Measurements from ENCODE around the gene AGFG1. TPM values are rescaled to one million over a fixed set of nuclear protein-coding genes. Genes with fewer than 3 reads are reported as not detected.

The AGFG1 gene
- total and polyA plus RNA-seq, 5 experiments from 2014 or later, result 11.8 to 55.0 (median 41.5) TPM

- H3K4me1 Mint-ChIP-seq, result peaks cover 6 to 17% (median 13%) of the 10 kb centered on the region in 4 donors
- ATAC-seq, result no peak
- H3K27ac Mint-ChIP-seq, result no peak overlapping the region
- DNase-seq, result no peak
- POLR2A ChIA-PET, result no interaction called here
- H3K36me3 Mint-ChIP-seq, result no peaks in the 10 kb centered on the region
- H3K4me3 Mint-ChIP-seq, result no peak overlapping the region
- H3K27me3 Mint-ChIP-seq, result peaks cover 20 to 47% (median 37%) of the 10 kb centered on the region in 5 donors
- H3K9me3 Mint-ChIP-seq, result no peaks in the 10 kb centered on the region
Observed at GRCh38 chr2:227607941-227608340, 136.0 kb downstream of the AGFG1 start.

DNA sequence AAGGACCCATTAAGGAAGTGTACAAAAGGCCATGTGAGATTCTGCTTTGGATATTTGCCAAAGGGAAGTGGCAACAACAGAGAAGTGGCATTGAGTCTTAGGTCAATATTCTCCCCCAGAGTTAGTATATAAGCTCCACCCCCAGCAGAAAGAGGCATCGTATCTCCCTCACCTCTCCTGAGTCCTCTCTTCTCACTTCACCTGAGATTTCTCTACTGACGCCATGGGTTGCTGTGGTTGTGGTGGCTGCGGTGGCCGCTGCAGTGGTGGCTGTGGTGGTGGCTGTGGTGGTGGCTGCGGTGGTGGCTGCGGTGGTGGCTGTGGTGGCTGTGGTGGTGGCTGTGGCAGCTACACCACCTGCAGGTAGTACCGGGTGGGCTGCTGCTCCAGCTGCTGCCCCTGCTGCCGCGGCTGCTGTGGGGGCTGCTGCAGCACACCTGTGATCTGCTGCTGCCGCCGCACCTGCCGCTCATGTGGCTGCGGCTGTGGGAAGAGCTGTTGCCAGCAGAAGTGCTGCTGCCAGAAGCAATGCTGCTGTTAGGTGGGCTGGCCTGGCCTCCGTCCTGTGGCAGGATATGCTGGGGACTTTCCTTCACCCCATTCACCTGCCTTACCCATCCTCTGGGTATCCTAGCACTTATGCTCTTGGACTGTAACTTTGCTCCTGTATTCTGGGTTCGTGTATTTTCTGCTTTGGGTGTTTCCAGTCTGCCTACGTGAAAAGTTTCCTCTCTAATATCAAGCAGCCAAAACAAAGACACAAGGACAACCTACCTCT, 136.8 kb downstream of the AGFG1 start:
- Mint-ChIP-seq H3K27me3 (peaks cover 19 to 43% (median 35%) of the 10 kb centered on the region in 5 donors), H3K9me3 (no peaks in the 10 kb centered on the region), H3K27ac (peak overlapping the region in 2 of 10 donors; percentile 55 to 83), H3K4me1 (peaks cover 6 to 17% (median 13%) of the 10 kb centered on the region in 4 donors), H3K36me3 (no peaks in the 10 kb centered on the region), H3K4me3 (peak overlapping the region in 1 of 10 donors; percentile 2)
- ATAC-seq (peak in 1 of 2 donors; percentile 67), DNase-seq (peak in 5 of 10 donors; percentile 9 to 41 (median 22))
- POLR2A ChIA-PET, result interaction anchor here (0.7 kb wide), 1 partner anchor 553 kb away, joined by 6 read pairs; no protein-coding TSS in a partner anchor

DNA sequence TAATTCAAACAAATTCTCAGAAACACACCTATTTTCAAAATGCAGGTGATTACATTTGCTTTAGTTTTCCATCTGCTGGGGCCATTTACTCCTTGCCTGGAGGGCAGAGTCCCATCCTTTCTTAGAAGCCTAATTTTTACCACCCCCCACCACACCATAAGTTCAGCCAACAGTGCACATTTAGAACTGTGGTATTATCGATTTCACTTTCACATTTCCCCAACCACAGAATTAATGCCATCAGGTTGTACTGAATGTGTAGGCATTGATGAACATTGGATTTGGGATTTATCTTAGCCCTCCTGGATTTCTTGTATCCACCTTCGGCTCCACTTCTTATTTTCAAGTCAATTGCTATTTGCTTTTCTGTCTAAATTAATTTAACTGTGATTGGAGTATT, 138.2 kb downstream of the AGFG1 start:
- no peaks in the 10 kb centered on the region for H3K36me3 Mint-ChIP-seq
- H3K27ac Mint-ChIP-seq, result peak overlapping the region in 1 of 10 donors; percentile 18
- peaks cover 6 to 17% (median 13%) of the 10 kb centered on the region in 4 donors for H3K4me1 Mint-ChIP-seq
- H3K4me3 Mint-ChIP-seq, result no peak overlapping the region
- POLR2A ChIA-PET, result no interaction called here
- DNase-seq (no peak), ATAC-seq (no peak)
- H3K27me3 Mint-ChIP-seq, result peaks cover 13 to 40% (median 34%) of the 10 kb centered on the region in 5 donors
- H3K9me3 Mint-ChIP-seq, result no peaks in the 10 kb centered on the region

Small RNAs within 50 kb of the gene (microRNA-seq; reads per million reads assigned to microRNA genes)
- gene MIR5703 (ENCODE audit: borderline microRNAs expressed), result not detected

Other genes with a start within 250 kb of the AGFG1 start
- 10 to 100 TPM; 61.6 to 66.3 TPM for gene MFF, start 146.9 kb upstream of the AGFG1 start, total RNA-seq
- 100 to 1,000 TPM; 124 to 141 (median 134) TPM for gene MFF, start 146.9 kb upstream of the AGFG1 start, polyA plus RNA-seq
- not detected for gene TM4SF20, start 92.8 kb upstream of the AGFG1 start, total RNA-seq
- not detected for gene TM4SF20, start 92.8 kb upstream of the AGFG1 start, polyA plus RNA-seq
- gene SCYGR1, start 84.2 kb upstream of the AGFG1 start, total RNA-seq, result not detected
- not detected for gene SCYGR1, start 84.2 kb upstream of the AGFG1 start, polyA plus RNA-seq
- not detected for gene SCYGR2, start 126.7 kb downstream of the AGFG1 start, total RNA-seq
- gene SCYGR2, start 126.7 kb downstream of the AGFG1 start, polyA plus RNA-seq, result not detected
- not detected for gene SCYGR3, start 142.7 kb downstream of the AGFG1 start, total RNA-seq
- gene SCYGR3, start 142.7 kb downstream of the AGFG1 start, polyA plus RNA-seq, result not detected
- gene SCYGR4, start 145.3 kb downstream of the AGFG1 start, total RNA-seq, result not detected
- not detected for gene SCYGR4, start 145.3 kb downstream of the AGFG1 start, polyA plus RNA-seq
- gene SCYGR5, start 194.6 kb downstream of the AGFG1 start, total RNA-seq, result not detected
- not detected for gene SCYGR5, start 194.6 kb downstream of the AGFG1 start, polyA plus RNA-seq
- gene SLC19A3, start 245.9 kb downstream of the AGFG1 start, total RNA-seq, result not detected
- gene SLC19A3, start 245.9 kb downstream of the AGFG1 start, polyA plus RNA-seq, result not detected

Measured in naive thymus-derived CD8-positive, alpha-beta T cell (primary cell).